Breast epithelium (tissue), 3 donors: ENCODE data around the gene INTS14.

ENCODE experiments used
- CTCF ChIP-seq, 3 donors: fragments of 450-650 bp; IDR thresholded peaks; one replicate each; pipeline ENCODE4 v1.5.1; 2016 to 2017; ENCODE audit warnings: antibody characterized with exemption in 3 of 3, mild to moderate bottlenecking in 3 of 3, moderate library complexity in 3 of 3
- POLR2A ChIP-seq: fragments of 450-650 bp; IDR thresholded peaks from one replicate; pipeline ENCODE4 v1.6.1; 2016; ENCODE audit warnings: antibody characterized with exemption, mild to moderate bottlenecking, moderate library complexity

GRCh38 chr15:65645392-65645791 is 34.5 kb upstream of the INTS14 start:
- TF ChIP-seq POLR2A (no peak), CTCF (IDR thresholded peaks at IDR 0.05) (no peak)
